Measurements from ENCODE around the gene FEZ2. TPM values are rescaled to one million over a fixed set of nuclear protein-coding genes. Genes with fewer than 3 reads are reported as not detected.

FEZ2 gene
- total and polyA plus RNA-seq, 9 of the 15 experiments (the other 6 are each of a cell fraction or from before 2014, with no cell fraction given): 9.9 to 35.5 (median 20.1) TPM

DNA sequence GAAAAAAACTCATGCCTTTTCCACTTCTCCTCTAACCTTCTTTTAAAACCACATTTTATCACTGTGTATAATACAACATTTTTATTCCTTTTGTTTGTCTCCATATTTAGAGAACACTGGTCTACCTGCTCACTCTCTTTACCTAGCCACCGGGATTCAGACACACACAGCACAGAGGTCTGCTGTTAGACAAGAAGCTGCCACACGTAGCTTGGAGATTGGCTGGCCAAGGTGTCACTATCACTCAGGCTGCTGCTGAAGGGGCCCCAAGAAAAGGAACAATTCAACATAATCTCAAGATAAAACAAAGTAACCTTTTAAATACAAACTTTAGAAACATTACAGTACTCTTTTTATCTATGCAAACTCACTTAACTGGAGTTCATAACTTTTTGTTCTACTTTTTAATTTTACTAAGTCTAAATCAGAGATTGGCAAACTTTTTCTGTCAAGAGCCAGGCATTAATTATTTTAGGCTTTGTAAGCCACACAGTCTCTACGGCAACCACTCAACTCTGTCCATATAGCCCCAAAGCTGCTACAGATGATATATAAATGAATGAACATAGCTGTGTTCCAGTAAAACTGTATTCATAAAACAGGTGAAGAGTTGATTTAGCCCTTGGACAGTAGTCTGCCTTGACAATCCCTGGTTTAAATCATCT lies 25.8 kb downstream of the FEZ2 start:
- ChIA-PET POLR2A (interaction anchor here (1.0 to 1.3 kb wide), 2 partner anchors 8 to 10 kb away, joined by 3 to 4 read pairs; no protein-coding TSS in a partner anchor), CTCF (ENCODE audit: low intra/inter-chr PET ratio) (interaction anchor here (0.7 kb wide), 1 partner anchor 632 kb away, joined by 3 read pairs; no protein-coding TSS in a partner anchor)
- intact Hi-C loops (cut with micrococcal nuclease) (no loop called here), in situ Hi-C loops (cut with MboI) (no loop called here)
- no peaks in the 10 kb centered on the region for H3K9me1 ChIP-seq (ENCODE audit: control insufficient read depth, insufficient read depth, low read length)
- peak overlapping the region; percentile 12; the same call in 1 of the 3 replicates for H3K27ac ChIP-seq (ENCODE audit: extremely low read depth, low read depth, low read length)
- H3K9me3 ChIP-seq (replicated peaks; ENCODE audit: control insufficient read depth, insufficient read depth, low read depth, low read length): no peaks in the 10 kb centered on the region
- ATAC-seq (peak; percentile 39; the same call in 1 of the 3 replicates), DNase-seq (ENCODE audit: extremely low read depth in 1 of 4, low spot score in 3 of 4) (no peak), FAIRE-seq (no peak)
- no peak overlapping the region for H3K4me2 ChIP-seq (ENCODE audit: insufficient read depth, low read length)
- no peak overlapping the region for H3K4me3 ChIP-seq
- H4K20me1 ChIP-seq (replicated peaks; ENCODE audit: control insufficient read depth, insufficient read depth, low read length): no peaks in the 10 kb centered on the region
- H2AFZ ChIP-seq (ENCODE audit: low read depth, low read length): no peak overlapping the region
- TF ChIP-seq FOSL1 (tag; conservative IDR thresholded peaks at IDR 0.05): no peak
- TF ChIP-seq ELF2 (CRISPR knock-in tag; IDR thresholded peaks at IDR 0.05): no peak
- no peak for TF ChIP-seq UBTF (IDR thresholded peaks at IDR 0.05; ENCODE audit: borderline replicate concordance in 1 of 2, low read depth in 2 of 2, low read length in 2 of 2)
- TF ChIP-seq ZNF551 (CRISPR knock-in tag; IDR thresholded peaks at IDR 0.05): no peak
- no peak for TF ChIP-seq ZNF263 (CRISPR knock-in tag; IDR thresholded peaks at IDR 0.05; ENCODE audit: borderline replicate concordance)
- H3K9ac ChIP-seq (ENCODE audit: insufficient read depth in 1 of 2, low read depth in 2 of 2, low read length in 2 of 2): no peak overlapping the region
- H3K4me1 ChIP-seq (replicated peaks in 1 of 2; ENCODE audit: control insufficient read depth in 2 of 2, insufficient read depth in 2 of 2, low read length in 2 of 2): no peaks in the 10 kb centered on the region; a peak in 1 of 5 replicates
- peaks cover 12% of the 10 kb centered on the region for H3K36me3 ChIP-seq (ENCODE audit: control insufficient read depth, insufficient read depth, low read length)
- WGBS (ENCODE audit: insufficient coverage, low coverage, missing lambda C conversion rate): 80% methylated on average over 3 of the region's 3 CpGs
- no peaks in the 10 kb centered on the region for H3K79me2 ChIP-seq (ENCODE audit: control insufficient read depth, insufficient read depth, low read length)
- no peaks in the 10 kb centered on the region for H3K27me3 ChIP-seq (ENCODE audit: control insufficient read depth in 2 of 2, insufficient read depth in 2 of 2, low read length in 2 of 2)
- BruUV-seq (replicated peaks): no TSS peak

Measured in K562 (cell line).